Hepatocyte (in vitro differentiated cells): ENCODE results near the gene KCNMA1.

Experiments used
- EZH2 ChIP-seq: fragments of 200-600 bp; sonication (generic); IDR thresholded peaks from 2 replicates; pipeline ENCODE4 v1.6.1; 2016; ENCODE audit warnings: antibody characterized with exemption, mild to moderate bottlenecking, borderline replicate concordance
- EZH2phosphoT487 ChIP-seq: fragments of 200-600 bp; sonication (generic); IDR thresholded peaks from one replicate; pipeline ENCODE4 v1.6.1; 2018; ENCODE audit warnings: antibody characterized with exemption, mild to moderate bottlenecking, low read depth, moderate library complexity; ENCODE audit not compliant: unreplicated experiment, severe bottlenecking
- TF ChIP-seq, protein P1 (sequence below): fragments of 200-600 bp; sonication (generic); IDR thresholded peaks from 2 replicates; pipeline ENCODE4 v1.5.1; 2016; ENCODE audit warnings: antibody characterized with exemption, mild to moderate bottlenecking; ENCODE audit not compliant: poor library complexity

GRCh38 chr10:77413231-77413630 is 224.4 kb downstream of the KCNMA1 start:
- TF ChIP-seq, protein P1, sequence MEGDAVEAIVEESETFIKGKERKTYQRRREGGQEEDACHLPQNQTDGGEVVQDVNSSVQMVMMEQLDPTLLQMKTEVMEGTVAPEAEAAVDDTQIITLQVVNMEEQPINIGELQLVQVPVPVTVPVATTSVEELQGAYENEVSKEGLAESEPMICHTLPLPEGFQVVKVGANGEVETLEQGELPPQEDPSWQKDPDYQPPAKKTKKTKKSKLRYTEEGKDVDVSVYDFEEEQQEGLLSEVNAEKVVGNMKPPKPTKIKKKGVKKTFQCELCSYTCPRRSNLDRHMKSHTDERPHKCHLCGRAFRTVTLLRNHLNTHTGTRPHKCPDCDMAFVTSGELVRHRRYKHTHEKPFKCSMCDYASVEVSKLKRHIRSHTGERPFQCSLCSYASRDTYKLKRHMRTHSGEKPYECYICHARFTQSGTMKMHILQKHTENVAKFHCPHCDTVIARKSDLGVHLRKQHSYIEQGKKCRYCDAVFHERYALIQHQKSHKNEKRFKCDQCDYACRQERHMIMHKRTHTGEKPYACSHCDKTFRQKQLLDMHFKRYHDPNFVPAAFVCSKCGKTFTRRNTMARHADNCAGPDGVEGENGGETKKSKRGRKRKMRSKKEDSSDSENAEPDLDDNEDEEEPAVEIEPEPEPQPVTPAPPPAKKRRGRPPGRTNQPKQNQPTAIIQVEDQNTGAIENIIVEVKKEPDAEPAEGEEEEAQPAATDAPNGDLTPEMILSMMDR = no peak
- TF ChIP-seq EZH2phosphoT487 (no peak), EZH2 (no peak)
